A673 (cell line): Measurements from ENCODE around the gene CAV1. TPM values are rescaled to one million over a fixed set of nuclear protein-coding genes. Genes with fewer than 3 reads are reported as not detected.
A peak's percentile ranks its signal among the peaks of the same experiment; 100 is the strongest.

ENCODE experiments used
- BruUV-seq: library from RNA; stranded (reverse); fragments of 400-500 nt; replicated peaks from 2 replicates; lab custom pipeline; 2021; lab: Mats Ljungman, UMichigan
- CTCF ChIA-PET: fragments of 300-600 bp; sonication (Branson Sonifier 250); formaldehyde crosslinking; loops from one replicate; lab custom pipeline; 2022; ENCODE audit warnings: antibody characterized with exemption; lab: Charles Lee
- POLR2A ChIA-PET: fragments of 300-600 bp; sonication (Branson Sonifier 250); formaldehyde crosslinking; loops from one replicate; lab custom pipeline; 2022; ENCODE audit warnings: antibody characterized with exemption; ENCODE audit not compliant: low non-redundant PET; lab: Charles Lee
- DNase-seq: peaks from one replicate; pipeline ENCODE4 v3.0.0-alpha.2; 2015; ENCODE audit warnings: low spot score
- H3K27ac ChIP-seq: fragments of 200-600 bp; sonication (generic); 2 replicates; pipeline ENCODE4 v1.5.1; 2016; ENCODE audit warnings: mixed run types, low read depth, mild to moderate bottlenecking, mixed read lengths, antibody characterized with exemption, low read length; ENCODE audit not compliant: poor library complexity, severe bottlenecking
- H3K27me3 ChIP-seq: fragments of 200-600 bp; sonication (generic); replicated peaks from 2 replicates; pipeline ENCODE4 v1.6.1; 2017; ENCODE audit warnings: mixed run types, low read depth, mild to moderate bottlenecking, mixed read lengths, antibody characterized with exemption, low read length; ENCODE audit not compliant: insufficient read depth, poor library complexity
- H3K36me3 ChIP-seq: fragments of 200-600 bp; sonication (generic); 2 replicates; pipeline ENCODE4 v1.6.1; 2016; ENCODE audit warnings: mixed run types, mild to moderate bottlenecking, mixed read lengths, antibody characterized with exemption, low read length; ENCODE audit not compliant: insufficient read depth, poor library complexity, severe bottlenecking
- H3K4me1 ChIP-seq: fragments of 200-600 bp; sonication (generic); 2 replicates; pipeline ENCODE4 v1.6.1; 2017; ENCODE audit warnings: mixed run types, mild to moderate bottlenecking, mixed read lengths, antibody characterized with exemption, low read length; ENCODE audit not compliant: insufficient read depth, poor library complexity, severe bottlenecking
- H3K4me3 ChIP-seq: fragments of 200-600 bp; sonication (generic); 2 replicates; pipeline ENCODE4 v1.5.1; 2016; ENCODE audit warnings: low read depth, mixed run types, mild to moderate bottlenecking, mixed read lengths, low read length; ENCODE audit not compliant: poor library complexity, severe bottlenecking
- H3K9me3 ChIP-seq: fragments of 200-600 bp; sonication (generic); 2 replicates; pipeline ENCODE4 v1.6.1; 2016; ENCODE audit warnings: mixed run types, low read depth, mild to moderate bottlenecking, mixed read lengths, antibody characterized with exemption, low read length; ENCODE audit not compliant: poor library complexity, severe bottlenecking
- EZH2 ChIP-seq: fragments of 200-600 bp; sonication (generic); IDR thresholded peaks from 2 replicates; pipeline ENCODE4 v1.6.1; 2017; ENCODE audit warnings: borderline replicate concordance, low read depth, mild to moderate bottlenecking, mixed read lengths, antibody characterized with exemption, low read length; ENCODE audit not compliant: poor library complexity, severe bottlenecking
- intact Hi-C: fragments of 100-400 bp; cut with micrococcal nuclease; formaldehyde crosslinking; loops from one replicate; pipeline ENCODE4 v1.10.0; 2022; ENCODE audit not compliant: unreplicated experiment
- total RNA-seq: library from RNA; stranded (reverse); gene quantifications from 2 replicates; pipeline ENCODE4 v1.2.3, GENCODE V29; 2021
- TF ChIP-seq, protein P1 (sequence below): fragments of 300-800, 200-600 bp; sonication (generic); conservative IDR thresholded peaks from 2 replicates; pipeline ENCODE4 v1.5.1; 2017; ENCODE audit warnings: low read depth, mild to moderate bottlenecking, antibody characterized with exemption, low read length, moderate library complexity, mixed read lengths

CAV1 gene
- total RNA-seq, 1 experiment from 2014 or later, result 2,074 TPM

DNA sequence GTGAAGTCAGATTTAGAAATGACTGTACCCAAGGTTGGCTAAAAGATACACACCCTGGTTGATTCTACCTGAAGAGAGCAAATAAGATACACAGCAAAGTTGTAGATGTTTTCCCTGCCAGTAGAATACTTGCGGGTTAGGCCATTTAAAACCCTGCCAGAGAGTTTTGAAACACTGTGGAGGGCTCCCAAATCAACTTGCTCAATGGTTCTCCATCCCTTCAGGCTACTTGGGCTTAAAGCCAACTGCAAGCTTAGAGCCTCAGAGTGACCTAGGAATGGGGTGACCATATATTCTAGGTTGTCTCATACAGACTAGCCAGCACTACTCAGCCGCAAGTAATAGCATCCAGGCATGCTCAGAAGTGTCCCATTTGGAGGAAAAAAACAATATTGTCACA, 10.0 kb downstream of the CAV1 start:
- ChIA-PET CTCF (no interaction called here), POLR2A (no interaction called here)
- TF ChIP-seq, protein P1, sequence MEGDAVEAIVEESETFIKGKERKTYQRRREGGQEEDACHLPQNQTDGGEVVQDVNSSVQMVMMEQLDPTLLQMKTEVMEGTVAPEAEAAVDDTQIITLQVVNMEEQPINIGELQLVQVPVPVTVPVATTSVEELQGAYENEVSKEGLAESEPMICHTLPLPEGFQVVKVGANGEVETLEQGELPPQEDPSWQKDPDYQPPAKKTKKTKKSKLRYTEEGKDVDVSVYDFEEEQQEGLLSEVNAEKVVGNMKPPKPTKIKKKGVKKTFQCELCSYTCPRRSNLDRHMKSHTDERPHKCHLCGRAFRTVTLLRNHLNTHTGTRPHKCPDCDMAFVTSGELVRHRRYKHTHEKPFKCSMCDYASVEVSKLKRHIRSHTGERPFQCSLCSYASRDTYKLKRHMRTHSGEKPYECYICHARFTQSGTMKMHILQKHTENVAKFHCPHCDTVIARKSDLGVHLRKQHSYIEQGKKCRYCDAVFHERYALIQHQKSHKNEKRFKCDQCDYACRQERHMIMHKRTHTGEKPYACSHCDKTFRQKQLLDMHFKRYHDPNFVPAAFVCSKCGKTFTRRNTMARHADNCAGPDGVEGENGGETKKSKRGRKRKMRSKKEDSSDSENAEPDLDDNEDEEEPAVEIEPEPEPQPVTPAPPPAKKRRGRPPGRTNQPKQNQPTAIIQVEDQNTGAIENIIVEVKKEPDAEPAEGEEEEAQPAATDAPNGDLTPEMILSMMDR, result no peak
- TF ChIP-seq EZH2, result no peak
- H3K36me3 ChIP-seq, result peaks cover 95% of the 10 kb centered on the region
- H3K4me1 ChIP-seq, result peaks cover 75% of the 10 kb centered on the region
- peak overlapping the region; percentile 64 for H3K27ac ChIP-seq
- DNase-seq, result no peak
- BruUV-seq, result no TSS peak
- no peaks in the 10 kb centered on the region for H3K9me3 ChIP-seq
- intact Hi-C loops, result loop anchor here (5.0 kb wide), 1 partner anchor 268 kb away; no protein-coding TSS in a partner anchor
- peak overlapping the region; percentile 23 for H3K4me3 ChIP-seq
- no peaks in the 10 kb centered on the region for H3K27me3 ChIP-seq

- no peak for DNase-seq
- TF ChIP-seq, protein P1, result no peak
- TF ChIP-seq EZH2, result no peak
- POLR2A ChIA-PET, result no interaction called here
- intact Hi-C loops, result no loop called here
- Histone ChIP-seq H3K9me3 (no peaks in the 10 kb centered on the region), H3K4me1 (peaks cover 82% of the 10 kb centered on the region), H3K27ac (peak overlapping the region; percentile 64), H3K4me3 (peak overlapping the region; percentile 23), H3K27me3 (no peaks in the 10 kb centered on the region), H3K36me3 (peaks cover 95% of the 10 kb centered on the region)
- CTCF ChIA-PET, result no interaction called here
- BruUV-seq, result no TSS peak
Measured at GRCh38 chr7:116535416-116535815, 10.6 kb downstream of the CAV1 start.

DNA sequence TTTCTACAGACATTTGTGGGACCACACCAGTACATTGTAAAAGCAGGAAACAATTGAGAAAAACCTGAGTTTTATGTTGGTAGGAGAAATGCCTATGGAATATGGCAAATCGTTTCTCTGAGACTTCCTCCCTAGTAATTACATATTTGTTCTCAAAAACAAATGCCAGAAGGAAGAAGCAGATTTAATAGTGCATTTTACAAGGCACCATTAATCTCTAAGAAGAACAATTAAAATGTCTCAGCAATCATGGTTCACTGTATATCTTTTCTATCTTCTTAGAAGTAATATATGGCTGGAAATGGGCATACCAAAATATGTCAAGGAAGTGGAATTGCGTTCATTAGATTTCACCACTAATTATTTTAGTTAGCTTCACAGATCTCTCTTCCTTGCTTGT, 13.3 kb downstream of the CAV1 start:
- DNase-seq, result no peak
- peaks cover 93% of the 10 kb centered on the region for H3K4me1 ChIP-seq
- H3K36me3 ChIP-seq, result peaks cover 95% of the 10 kb centered on the region
- CTCF ChIA-PET, result no interaction called here
- no peak overlapping the region for H3K4me3 ChIP-seq
- H3K27ac ChIP-seq, result peak overlapping the region; percentile 62
- intact Hi-C loops, result no loop called here
- no TSS peak for BruUV-seq
- POLR2A ChIA-PET, result no interaction called here
- H3K9me3 ChIP-seq, result no peaks in the 10 kb centered on the region
- no peak for TF ChIP-seq EZH2
- TF ChIP-seq, protein P1, result no peak
- no peaks in the 10 kb centered on the region for H3K27me3 ChIP-seq
